22Rv1 (cell line): ENCODE measurements around the gene PIK3R3.

Experiments used
- H3K27ac ChIP-seq: fragments of 450-650 bp; 2 replicates; pipeline ENCODE4 v1.5.1; 2017
- ZFX ChIP-seq: fragments of 450-650 bp; IDR thresholded peaks from 2 replicates; pipeline ENCODE4 v1.6.1; 2017; ENCODE audit warnings: antibody characterized with exemption, borderline replicate concordance
- TF ChIP-seq, protein P1 (sequence below): fragments of 450-650 bp; IDR thresholded peaks from 2 replicates; pipeline ENCODE4 v1.5.1; 2017; ENCODE audit warnings: mild to moderate bottlenecking

Gene PIK3R3

DNA sequence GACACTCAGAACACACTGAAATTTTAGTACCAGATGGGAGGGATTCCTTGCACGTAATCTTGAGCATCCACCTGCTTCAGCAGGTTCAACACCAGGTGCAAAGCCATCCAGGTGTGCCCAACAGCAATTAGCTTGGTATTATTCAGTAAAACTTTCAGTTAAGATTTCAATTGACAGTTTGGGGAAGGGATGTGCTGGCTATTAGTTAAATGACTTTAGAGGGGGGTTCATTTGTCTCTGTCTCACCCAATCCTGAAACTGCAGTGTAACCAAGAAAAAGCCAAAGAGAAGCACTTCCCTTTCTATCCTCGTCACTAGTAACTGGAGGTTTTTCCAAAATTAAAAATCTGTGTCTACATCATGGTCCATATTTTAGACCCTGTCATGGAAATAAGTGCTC lies 90.9 kb downstream of the PIK3R3 start:
- H3K27ac ChIP-seq, result 0 out of 2 replicates have a peak overlapping the region, but pooled peaks have one; percentile 1
- TF ChIP-seq, protein P1, sequence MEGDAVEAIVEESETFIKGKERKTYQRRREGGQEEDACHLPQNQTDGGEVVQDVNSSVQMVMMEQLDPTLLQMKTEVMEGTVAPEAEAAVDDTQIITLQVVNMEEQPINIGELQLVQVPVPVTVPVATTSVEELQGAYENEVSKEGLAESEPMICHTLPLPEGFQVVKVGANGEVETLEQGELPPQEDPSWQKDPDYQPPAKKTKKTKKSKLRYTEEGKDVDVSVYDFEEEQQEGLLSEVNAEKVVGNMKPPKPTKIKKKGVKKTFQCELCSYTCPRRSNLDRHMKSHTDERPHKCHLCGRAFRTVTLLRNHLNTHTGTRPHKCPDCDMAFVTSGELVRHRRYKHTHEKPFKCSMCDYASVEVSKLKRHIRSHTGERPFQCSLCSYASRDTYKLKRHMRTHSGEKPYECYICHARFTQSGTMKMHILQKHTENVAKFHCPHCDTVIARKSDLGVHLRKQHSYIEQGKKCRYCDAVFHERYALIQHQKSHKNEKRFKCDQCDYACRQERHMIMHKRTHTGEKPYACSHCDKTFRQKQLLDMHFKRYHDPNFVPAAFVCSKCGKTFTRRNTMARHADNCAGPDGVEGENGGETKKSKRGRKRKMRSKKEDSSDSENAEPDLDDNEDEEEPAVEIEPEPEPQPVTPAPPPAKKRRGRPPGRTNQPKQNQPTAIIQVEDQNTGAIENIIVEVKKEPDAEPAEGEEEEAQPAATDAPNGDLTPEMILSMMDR, result no peak
- TF ChIP-seq ZFX, result no peak

GRCh38 chr1:46039571-46040052 lies 92.8 kb downstream of the PIK3R3 start:
- no peak for TF ChIP-seq ZFX
- TF ChIP-seq, protein P1, result no peak
- peak overlapping the region; percentile 80 for H3K27ac ChIP-seq

GRCh38 chr1:46036894-46037839 lies 95.3 kb downstream of the PIK3R3 start:
- peak overlapping the region; percentile 80 for H3K27ac ChIP-seq
- TF ChIP-seq, protein P1, result peak; percentile 95
- no peak for TF ChIP-seq ZFX

GRCh38 chr1:46034601-46035516 lies 97.6 kb downstream of the PIK3R3 start:
- H3K27ac ChIP-seq, result no peak overlapping the region
- TF ChIP-seq, protein P1, result no peak
- no peak for TF ChIP-seq ZFX

- H3K27ac ChIP-seq, result no peak overlapping the region
- TF ChIP-seq, protein P1, result no peak
- no peak for TF ChIP-seq ZFX
Observed at GRCh38 chr1:46030876-46031660, 101.4 kb downstream of the PIK3R3 start.

- no peak overlapping the region for H3K27ac ChIP-seq
- TF ChIP-seq, protein P1, result no peak
- TF ChIP-seq ZFX, result no peak
Observed at GRCh38 chr1:46030074-46030870, 102.2 kb downstream of the PIK3R3 start.
